KMS-11 (cell line): Measurements from ENCODE around the gene TMEM151A.

Source experiments
- H2AFZ ChIP-seq: fragments of 200-600 bp; sonication (generic); 2 replicates; pipeline ENCODE4 v1.6.1; 2016; ENCODE audit warnings: antibody characterized with exemption, mixed run types, low read depth
- H3K27ac ChIP-seq: fragments of 200-600 bp; sonication (generic); 2 replicates; pipeline ENCODE4 v1.6.1; 2016; ENCODE audit warnings: mild to moderate bottlenecking, mixed run types
- H3K27me3 ChIP-seq: fragments of 200-600 bp; sonication (generic); 2 replicates; pipeline ENCODE4 v1.6.1; 2017; ENCODE audit warnings: mild to moderate bottlenecking, low read depth, mixed run types, moderate library complexity; ENCODE audit not compliant: insufficient read depth
- H3K36me3 ChIP-seq: fragments of 200-600 bp; sonication (generic); 2 replicates; pipeline ENCODE4 v1.6.1; 2017; ENCODE audit warnings: mild to moderate bottlenecking, mixed run types; ENCODE audit not compliant: insufficient read depth
- H3K4me1 ChIP-seq: fragments of 200-600 bp; sonication (generic); 2 replicates; pipeline ENCODE4 v1.6.1; 2016; ENCODE audit warnings: mild to moderate bottlenecking, low read depth, mixed run types; ENCODE audit not compliant: poor library complexity, severe bottlenecking
- H3K4me2 ChIP-seq: fragments of 200-600 bp; sonication (generic); 2 replicates; pipeline ENCODE4 v1.7.0; 2016; ENCODE audit warnings: mild to moderate bottlenecking, mixed run types
- H3K4me3 ChIP-seq: fragments of 200-600 bp; sonication (generic); IDR thresholded peaks from 2 replicates; pipeline ENCODE4 v1.6.1; 2017; ENCODE audit warnings: low read depth, low read length, mixed read lengths; ENCODE audit not compliant: insufficient read depth
- H3K79me2 ChIP-seq: fragments of 200-600 bp; sonication (generic); 2 replicates; pipeline ENCODE4 v1.6.1; 2016; ENCODE audit warnings: low read depth, mixed run types; ENCODE audit not compliant: insufficient read depth
- H3K9ac ChIP-seq: fragments of 200-600 bp; sonication (generic); 2 replicates; pipeline ENCODE4 v1.6.1; 2016; ENCODE audit warnings: mild to moderate bottlenecking, mixed run types
- H4K20me1 ChIP-seq: fragments of 200-600 bp; sonication (generic); 2 replicates; pipeline ENCODE4 v1.6.1; 2016; ENCODE audit warnings: mild to moderate bottlenecking, mixed run types; ENCODE audit not compliant: insufficient read depth
- TF ChIP-seq, protein P1 (sequence below): fragments of 200-600 bp; sonication (generic); conservative IDR thresholded peaks from 2 replicates; pipeline ENCODE4 v1.6.1; 2017; ENCODE audit warnings: low read depth, mild to moderate bottlenecking, antibody characterized with exemption, low read length, moderate library complexity, mixed read lengths

The TMEM151A gene

DNA sequence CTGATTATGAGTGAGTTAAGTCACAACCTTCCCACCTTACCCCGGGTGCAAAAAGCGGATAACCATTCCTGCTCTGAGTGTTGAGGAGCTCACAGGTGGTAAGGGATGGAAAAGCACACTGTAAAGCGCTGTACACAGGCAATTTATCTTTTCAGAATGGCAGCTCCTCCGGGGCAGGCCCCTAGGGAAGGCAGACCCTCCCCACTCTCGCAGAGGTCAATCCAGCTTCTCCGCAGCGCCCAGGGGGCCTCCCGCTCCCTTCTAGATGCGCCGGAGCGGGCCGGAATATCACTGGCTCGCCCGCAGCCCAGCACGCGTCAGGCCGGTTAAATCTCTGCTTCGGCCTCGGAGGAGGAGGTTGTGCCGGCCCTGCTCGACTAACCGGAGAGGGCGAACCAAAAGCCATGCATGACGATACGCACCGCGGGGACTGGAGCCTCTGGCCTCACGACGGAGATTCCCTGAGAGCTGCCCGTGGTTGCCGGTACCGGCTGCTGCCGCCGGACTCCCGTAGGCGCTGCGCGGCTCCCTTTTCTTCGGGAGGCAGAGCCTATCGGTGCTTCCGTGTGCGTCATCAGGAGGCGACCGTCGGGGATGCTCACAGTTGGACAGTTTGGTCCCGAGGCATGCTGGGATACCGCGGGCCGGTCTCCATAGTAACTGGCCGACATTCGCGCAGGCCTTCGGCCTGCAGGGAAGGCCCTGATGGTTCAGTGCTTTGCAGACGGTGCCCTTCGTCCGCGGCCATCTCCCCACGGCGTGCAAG lies 53.0 kb downstream of the TMEM151A start, which contains the start of gene BRMS1:
Gene BRMS1 (minus strand): TSS at position 555 of the 766 bp plus-strand sequence. CDS start 2,870 bp downstream, outside the sequence.
- peak within 1 kb of the TSS; percentile 84 for H2AFZ ChIP-seq
- H3K36me3 ChIP-seq: no peaks in the 10 kb centered on the region; the same call in 1 of the 2 replicates
- H3K4me3 ChIP-seq: peak within 1 kb of the TSS; percentile 51
- peak within 1 kb of the TSS; percentile 59 for H3K9ac ChIP-seq
- TF ChIP-seq, protein P1, sequence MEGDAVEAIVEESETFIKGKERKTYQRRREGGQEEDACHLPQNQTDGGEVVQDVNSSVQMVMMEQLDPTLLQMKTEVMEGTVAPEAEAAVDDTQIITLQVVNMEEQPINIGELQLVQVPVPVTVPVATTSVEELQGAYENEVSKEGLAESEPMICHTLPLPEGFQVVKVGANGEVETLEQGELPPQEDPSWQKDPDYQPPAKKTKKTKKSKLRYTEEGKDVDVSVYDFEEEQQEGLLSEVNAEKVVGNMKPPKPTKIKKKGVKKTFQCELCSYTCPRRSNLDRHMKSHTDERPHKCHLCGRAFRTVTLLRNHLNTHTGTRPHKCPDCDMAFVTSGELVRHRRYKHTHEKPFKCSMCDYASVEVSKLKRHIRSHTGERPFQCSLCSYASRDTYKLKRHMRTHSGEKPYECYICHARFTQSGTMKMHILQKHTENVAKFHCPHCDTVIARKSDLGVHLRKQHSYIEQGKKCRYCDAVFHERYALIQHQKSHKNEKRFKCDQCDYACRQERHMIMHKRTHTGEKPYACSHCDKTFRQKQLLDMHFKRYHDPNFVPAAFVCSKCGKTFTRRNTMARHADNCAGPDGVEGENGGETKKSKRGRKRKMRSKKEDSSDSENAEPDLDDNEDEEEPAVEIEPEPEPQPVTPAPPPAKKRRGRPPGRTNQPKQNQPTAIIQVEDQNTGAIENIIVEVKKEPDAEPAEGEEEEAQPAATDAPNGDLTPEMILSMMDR: no peak
- peaks cover 18% of the 10 kb centered on the region; the same call in 1 of the 2 replicates for H3K79me2 ChIP-seq
- H3K4me1 ChIP-seq: peaks cover 20% of the 10 kb centered on the region
- no peaks in the 10 kb centered on the region for H4K20me1 ChIP-seq
- H3K27me3 ChIP-seq: no peaks in the 10 kb centered on the region
- H3K27ac ChIP-seq: peak within 1 kb of the TSS; percentile 59
- H3K4me2 ChIP-seq: peak within 1 kb of the TSS; percentile 98

- TF ChIP-seq, protein P1: no peak
- Histone ChIP-seq H3K36me3 (no peaks in the 10 kb centered on the region; the same call in 1 of the 2 replicates), H3K4me3 (no peak overlapping the region), H3K27ac (peak overlapping the region; percentile 59), H3K79me2 (peaks cover 18% of the 10 kb centered on the region; the same call in 1 of the 2 replicates), H2AFZ (peak overlapping the region; percentile 84), H3K4me1 (peaks cover 20% of the 10 kb centered on the region), H3K27me3 (no peaks in the 10 kb centered on the region), H4K20me1 (no peaks in the 10 kb centered on the region), H3K9ac (peak overlapping the region; percentile 59; the same call in 1 of the 2 replicates), H3K4me2 (peak overlapping the region; percentile 47)
These were observed 53.6 kb downstream of the TMEM151A start for GRCh38 chr11:66345316-66345649.
